SIG-M5 treated with dmso at 0.1 percent for 504 hours (cell line): ENCODE measurements around the gene ZNF283.

ENCODE experiments used
- DNase-seq: peaks from one replicate; lab custom pipeline; 2025; ENCODE audit not compliant: unreplicated experiment; lab: John Stamatoyannopoulos, UW

The ZNF283 gene

DNA sequence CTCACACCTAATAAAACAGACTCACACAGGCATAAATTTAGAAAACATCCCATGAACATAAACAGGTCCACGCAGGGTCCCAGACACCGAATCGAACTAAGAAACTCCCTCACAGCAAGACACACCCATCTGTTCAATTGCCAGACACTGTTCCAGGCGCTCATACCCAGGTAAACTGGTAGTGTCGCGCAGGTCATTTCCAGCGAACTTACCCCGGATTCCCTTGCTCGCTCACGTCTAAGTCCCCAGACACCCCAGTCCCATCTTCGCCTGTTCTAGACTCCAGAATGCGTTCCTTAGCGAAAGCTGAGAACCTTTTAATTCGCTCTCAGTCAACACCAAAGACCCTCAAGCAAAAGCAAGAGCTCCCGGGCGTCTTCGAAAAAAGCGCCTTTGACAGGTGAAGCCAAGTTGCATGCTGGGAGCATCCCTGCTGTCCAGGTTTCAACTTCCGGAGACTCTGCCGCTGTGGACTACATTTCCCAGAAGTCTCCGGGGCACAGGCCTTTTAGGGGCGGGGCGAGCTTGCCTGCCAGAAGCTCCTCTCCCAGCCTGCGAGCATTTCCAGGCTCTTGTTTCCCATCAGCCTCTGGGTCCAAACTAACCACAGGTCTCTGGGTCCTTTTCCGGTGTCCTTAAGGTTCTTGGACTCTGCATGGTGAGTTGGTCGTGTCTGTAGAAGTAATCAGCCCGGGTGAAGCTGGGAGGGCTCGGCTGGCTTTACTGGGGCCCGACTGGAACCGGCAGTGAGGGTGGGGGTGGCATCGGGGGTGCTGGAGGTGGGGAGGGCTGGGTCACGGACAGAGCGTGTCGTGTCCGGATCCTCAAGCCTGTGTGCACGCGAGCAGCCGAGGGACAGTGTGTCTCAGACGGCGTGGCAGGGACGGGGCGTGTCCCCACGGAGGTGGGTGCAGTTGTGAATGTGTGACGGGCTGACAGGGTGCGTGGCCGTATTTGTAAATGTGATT lies at the start of gene ZNF283:
Gene ZNF283 (plus strand): TSS at position 535 of the 968 bp plus-strand sequence. CDS start 6,184 bp downstream, outside the sequence.
- DNase-seq: peak; percentile 83

DNA sequence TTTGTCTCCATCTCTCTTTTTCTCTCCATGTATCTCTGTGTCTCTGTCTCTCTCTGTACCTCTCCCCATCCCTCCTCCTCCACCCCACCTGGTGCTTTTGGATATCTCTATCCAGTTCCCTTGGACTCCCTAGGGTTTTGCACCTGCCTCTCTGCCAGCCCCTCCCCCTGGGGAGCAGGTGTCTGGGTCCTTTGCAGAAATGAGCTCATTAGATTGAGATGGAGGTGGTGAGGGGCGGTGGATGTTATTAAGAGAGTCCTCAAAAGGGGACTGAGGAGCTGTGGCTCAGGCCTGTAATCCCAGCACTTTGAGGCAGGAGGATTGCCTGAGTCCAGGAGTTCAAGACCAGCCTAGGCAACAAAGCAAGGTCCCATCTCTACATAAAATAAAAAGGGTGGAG lies 48.5 kb upstream of the ZNF283 start:
- DNase-seq: no peak

GRCh38 chr19:43779147-43779819 lies 47.8 kb upstream of the ZNF283 start:
- DNase-seq: no peak

- peak; percentile 61 for DNase-seq
Observed at GRCh38 chr19:43779820-43780219, 47.3 kb upstream of the ZNF283 start.

DNA sequence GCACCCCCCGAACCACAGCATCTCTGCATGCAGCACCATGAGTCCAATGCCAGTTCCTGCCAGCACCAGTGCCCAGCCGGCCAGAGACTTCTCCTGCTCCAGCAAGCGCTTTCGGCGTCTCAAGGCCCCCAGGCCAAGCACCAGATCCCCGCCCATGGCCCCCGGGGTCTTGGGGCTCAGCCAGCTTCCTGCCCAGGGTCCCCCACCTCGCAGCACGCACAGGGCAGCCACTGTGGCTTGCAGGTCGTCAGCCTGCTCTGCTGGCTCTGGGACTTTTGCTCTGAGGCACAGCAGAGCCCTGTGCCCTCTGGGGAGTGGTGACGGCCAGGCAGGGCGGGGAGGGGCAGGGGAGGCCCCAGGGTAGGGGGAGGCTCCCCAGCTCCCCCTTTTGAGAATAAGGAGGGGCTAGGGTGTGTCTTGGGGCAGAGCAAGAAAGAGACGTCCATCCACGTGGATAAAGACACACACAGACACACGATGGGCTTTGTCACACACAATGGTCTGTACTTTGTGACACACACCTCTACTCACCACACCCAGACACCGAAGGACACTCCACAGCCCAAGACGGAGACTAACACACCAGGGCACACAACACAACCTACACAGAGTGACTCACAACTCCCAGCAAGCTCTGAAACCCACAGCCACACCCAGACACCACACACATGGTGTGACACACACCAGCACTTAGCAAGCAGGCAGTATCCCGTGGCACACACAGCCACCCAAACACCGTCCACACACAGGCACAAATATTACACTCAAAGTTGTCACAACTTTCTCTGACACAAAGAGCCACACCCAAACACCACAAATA lies 46.2 kb upstream of the ZNF283 start, which contains the start of gene KCNN4:
Gene KCNN4 (minus strand): TSS at position 268 of the 820 bp plus-strand sequence. CDS start 112 bp downstream, at position 156.
- DNase-seq: peak; percentile 61

DNA sequence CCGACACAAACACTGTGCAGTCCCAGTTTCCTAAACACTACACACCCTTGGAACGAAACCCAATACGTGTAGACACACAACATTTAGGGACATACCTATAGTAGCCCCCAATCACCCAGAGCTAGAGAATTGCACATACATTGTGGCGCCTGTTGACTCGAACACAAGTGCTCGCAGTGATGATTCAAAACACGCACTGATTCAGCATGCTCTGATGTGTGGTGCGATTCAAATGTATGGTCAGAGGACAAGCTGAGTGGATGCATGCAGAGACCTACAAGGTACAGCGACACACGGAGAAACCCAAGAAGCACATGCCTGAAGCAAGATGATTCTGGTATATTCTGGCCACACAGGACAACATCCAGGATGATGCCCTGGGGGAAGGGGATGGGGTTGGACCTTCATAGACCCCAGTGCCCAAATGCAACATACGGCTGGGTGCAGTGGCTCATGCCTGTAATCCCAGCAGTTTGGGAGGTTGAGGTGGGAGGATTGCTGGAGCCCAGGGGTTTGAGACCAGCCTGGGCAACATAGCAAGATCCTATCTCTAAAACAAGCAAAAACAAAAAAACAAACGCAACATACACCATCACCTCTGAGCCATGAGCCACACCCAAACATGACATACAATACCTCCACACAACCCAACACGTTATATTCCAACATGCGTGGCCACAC lies 45.4 kb upstream of the ZNF283 start:
- no peak for DNase-seq

GRCh38 chr19:43782311-43782660 lies 44.8 kb upstream of the ZNF283 start:
- no peak for DNase-seq

- no peak for DNase-seq
Observed at GRCh38 chr19:43782689-43783231, 44.4 kb upstream of the ZNF283 start.

DNA sequence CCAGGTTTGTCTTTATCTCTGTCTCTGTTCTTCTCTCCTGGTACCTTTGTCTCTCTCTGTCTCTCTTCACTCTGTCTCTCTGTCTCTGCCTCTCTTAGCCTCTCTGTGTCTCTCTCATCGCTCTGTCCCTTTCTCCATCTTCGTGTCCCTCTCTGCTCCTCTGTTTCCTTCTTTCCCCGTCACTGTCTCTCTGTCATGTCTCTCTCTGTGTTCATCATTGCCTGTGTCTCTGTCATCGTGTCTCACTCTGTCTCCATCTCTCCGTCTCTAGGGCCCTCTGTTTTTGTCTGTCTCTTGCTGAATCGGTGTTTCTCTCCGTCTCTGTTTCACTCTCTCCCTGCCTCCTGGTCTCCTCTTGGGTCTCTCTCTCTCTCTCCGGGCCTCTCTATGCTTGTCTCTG lies 43.5 kb upstream of the ZNF283 start:
- DNase-seq: no peak

DNA sequence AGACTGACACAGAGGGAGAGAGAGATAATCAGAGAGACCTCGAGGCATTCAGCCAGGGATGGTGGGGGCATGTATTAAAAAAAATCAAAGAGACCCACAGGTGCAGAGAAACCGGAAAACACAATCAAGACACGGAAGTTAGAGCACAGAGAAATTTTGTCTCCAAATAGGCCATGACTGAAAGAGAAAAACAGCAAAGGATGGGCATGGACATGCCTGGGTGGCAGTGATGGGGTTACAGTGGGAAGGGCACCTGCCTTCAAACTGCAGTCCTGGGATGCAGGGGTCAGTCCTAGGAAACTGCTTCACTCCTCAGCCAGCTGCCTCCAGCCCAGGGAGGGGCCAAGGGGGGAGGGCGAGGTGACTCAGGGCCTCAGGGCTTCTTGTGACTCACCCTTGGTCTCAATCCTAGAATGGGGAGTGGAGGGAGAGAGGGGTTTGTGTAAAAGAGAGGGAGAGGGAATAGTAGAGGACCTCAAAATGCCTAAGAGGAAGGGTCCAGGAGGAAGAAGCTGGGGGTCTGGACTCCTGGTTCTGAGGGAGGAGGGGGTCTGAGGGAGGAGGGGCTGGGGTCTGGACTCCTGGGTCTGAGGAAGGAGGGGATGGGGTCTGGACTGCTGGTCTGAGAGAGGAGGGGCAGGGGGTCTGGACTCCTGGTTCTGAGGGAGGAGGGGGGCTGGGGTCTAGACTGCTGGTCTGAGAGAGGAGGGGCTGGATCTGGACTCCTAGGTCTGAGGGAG lies 42.7 kb upstream of the ZNF283 start:
- DNase-seq: peak; percentile 30

GRCh38 chr19:43784981-43785808 lies 41.9 kb upstream of the ZNF283 start:
- peak; percentile 79 for DNase-seq

DNA sequence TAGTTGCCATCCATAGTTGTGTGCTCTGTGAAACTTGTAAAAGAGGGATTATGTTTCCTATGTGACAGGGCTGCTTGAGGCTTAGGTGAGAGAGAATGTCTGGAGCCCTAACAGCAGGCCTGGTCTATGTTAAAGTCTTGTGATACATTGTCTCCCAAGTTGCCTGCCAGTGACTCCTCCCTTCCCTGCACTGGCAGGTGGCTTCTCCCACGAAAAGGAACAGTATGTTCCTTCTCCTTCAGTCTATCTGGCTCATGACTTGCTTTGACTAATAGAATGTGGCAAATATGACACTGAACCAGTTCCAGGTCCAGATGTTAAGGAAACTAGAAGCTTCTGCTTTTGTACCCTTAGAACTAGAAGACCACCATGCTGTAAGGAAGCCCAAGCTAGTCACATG lies 40.5 kb upstream of the ZNF283 start:
- no peak for DNase-seq

DNA sequence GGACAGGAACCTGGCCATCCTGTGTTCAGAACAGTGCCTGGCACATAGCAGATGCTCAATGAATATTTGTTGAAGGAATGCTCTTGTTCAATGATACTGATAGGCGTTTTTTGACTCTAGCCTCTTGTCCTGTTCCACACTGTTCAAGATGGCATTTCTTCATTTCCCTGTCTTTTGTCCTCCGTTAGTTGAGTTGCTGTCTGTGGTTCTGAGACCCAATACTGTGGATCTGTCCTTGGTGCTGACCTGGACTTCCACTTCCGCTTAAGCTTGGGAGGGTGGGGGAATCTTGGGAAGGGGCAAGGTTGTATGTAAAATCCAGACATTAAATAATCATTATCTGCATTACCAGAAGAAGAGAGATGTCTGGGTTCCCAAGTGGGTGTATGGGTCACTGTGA lies 38.1 kb upstream of the ZNF283 start:
- peak; percentile 61 for DNase-seq

GRCh38 chr19:43790587-43790986 lies 36.5 kb upstream of the ZNF283 start:
- DNase-seq: peak; percentile 35

- no peak for DNase-seq
Observed at GRCh38 chr19:43797118-43797517, 30.0 kb upstream of the ZNF283 start.

- DNase-seq: no peak
Observed at GRCh38 chr19:43797556-43797955, 29.6 kb upstream of the ZNF283 start.

GRCh38 chr19:43798026-43798545 lies 29.0 kb upstream of the ZNF283 start:
- no peak for DNase-seq

DNA sequence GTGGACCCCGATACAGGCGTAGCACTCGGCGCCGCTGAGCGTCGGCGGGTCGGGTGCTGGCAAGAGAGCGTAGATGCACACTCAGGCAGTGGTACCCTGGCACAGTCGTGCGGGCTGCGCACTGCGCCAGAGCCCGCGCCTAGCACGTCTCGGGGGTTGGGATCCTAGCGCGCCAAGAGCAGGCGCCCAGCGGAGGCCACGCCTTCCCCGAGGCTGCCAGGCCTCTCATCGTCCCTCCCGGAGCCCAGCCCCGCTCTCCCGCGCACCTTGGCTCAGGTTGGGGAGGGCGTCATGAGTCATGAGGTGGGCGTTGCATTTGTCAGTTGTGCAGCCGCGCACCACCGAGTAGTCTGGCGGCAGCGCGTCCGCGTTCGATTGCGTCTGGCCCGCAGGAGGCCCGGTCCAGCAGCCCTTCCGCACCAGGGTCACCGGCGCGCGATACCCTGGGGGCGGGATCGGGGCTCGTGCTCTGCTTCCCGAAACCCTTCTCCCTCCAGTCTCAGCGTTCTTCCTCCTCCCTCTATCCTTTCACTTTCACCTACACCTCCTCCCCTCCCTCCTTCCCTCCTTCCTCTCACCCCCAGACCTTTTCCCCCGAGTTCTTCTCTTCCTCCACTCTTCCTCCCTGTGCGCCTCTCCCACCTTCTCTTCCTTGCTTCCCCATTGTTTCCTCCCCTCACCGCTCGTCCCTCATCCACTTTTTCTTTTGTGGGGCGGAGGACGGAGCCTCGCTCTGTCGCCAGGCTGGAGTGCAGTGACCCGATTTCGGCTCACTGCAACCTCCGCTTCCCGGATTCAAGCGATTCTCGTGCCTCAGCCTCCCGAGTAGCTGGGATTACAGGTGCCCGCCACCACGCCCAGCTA lies 28.3 kb upstream of the ZNF283 start:
- no peak for DNase-seq
